GM18511 (cell line): Measurements from ENCODE around the gene UTP11.
"Not testable (repeated sequence)": the region's sequence is repeated elsewhere in the genome, so short reads cannot be mapped to it uniquely, and the experiment has no call there.

Experiments
- ATAC-seq: cut with Tn5 transposase; IDR thresholded peaks from one replicate; pipeline ENCODE4 v1.9.1; 2021; ENCODE audit warnings: mild to moderate bottlenecking, moderate library complexity; ENCODE audit not compliant: unreplicated experiment

Gene UTP11

DNA sequence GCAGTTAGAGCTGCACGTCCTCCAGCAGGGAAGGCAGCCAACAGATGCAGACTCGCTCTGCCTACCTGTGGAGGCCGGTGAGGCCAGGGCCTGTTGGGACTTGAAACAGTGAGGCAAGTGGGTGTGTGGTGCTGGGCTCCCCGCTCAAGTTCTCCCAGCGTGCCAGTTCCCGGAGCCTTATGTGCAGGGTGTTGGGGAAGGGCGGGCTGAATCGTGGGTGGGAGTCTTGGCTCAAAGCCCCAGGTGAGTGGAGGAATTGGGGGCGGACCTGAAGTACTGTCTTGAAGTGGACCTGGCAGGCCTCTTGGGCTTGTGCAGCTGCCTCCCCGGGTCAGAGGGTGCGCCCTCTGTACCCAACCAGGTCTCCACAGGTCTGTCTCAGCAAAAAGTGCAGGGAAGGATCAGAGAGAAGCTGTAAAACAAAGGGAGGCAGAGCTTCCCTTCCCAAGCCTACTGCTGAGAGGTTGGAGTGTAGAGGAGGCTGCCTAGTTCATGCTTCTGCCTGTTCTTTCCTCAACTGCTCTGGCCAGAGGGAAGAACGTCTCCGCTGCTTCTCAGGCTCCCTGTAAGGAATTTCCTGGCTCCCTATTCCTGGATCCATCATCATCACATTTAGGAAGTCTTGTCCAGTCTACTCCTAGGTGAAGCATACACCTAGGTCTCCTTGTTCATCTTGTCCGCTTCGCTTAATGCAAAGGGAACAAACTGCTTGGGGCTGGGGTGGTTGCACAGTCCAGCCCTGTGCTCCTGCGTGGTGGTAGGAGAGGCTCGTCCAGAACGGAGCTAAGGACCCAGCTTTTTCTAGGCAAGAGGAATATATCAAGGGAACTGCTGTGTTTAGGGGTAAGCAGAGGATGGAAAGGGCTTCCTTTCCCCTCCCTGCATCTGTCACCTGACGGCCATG is 14.9 kb downstream of the UTP11 start:
- no peak for ATAC-seq

DNA sequence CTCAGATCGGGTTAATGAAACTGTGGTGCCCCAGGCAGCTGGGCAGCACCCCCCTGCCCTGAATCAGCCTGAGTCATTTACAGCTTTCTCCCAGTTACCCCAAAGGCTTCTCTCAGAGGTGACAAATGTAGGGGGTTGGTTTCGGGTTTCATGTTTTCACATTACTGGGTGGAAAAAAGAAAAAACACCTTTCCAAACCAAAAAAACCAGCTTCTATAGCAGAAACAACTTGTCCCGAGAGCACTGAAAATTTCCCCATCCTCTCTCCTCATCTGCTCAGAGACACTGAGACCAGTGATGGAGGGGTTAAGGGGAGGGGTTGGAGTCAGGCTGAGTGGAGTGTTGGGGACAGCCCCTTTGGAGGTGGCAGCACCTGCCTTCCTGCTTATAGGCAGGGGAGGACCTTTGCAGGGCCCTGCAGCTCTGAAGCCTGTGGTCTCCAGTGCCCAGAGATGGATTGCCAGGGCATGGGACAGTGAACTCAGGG is 15.6 kb downstream of the UTP11 start:
- peak; percentile 81 for ATAC-seq

DNA sequence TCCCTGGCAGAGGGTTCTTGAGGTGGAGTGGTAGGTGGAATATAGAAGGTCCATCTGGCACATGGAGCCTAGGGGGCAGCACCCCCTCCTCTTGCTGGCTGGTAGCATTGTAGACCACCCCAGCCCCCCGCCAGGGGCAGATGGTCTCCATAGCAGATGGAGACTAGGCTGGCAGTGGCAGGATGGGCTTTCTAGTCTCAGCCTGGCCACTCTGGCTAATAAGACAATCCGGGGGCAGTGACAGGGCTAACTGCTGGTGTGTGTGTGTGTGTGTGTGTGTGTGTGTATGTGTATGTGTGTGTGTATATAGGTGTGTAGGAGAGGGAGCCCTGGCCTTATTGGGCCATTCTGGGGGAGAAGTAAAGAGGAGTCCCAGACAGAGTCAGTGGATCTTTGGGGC is 16.1 kb downstream of the UTP11 start:
- ATAC-seq: no peak

DNA sequence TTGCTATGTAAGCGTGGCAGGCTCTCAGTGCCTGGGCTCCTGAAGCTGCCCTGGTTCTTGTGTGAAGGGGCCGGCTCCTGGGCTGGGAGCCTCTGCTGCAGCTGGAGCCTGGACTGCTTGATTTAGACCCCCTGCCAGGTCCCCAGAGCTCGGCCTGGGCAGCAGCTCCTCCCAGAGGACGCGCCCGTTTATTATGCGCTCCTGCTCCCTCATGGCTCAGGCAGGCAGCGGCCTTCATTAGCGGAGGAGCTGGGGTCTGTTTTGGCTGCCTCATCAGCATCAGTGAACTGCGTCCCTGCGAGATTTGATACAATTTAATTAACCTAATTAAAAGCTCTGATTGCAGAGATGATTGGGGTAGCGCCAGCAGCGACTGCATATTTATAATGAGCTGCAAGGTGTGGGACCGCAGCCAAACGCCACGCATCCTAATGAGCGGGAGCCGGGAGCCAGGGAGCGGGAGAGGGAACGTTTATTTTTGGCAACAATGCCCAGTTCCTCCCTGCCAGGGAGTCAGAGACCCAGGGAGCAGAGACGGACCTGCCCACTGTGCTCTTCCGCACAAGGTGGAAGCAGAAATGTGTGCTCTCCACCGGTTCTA is 16.6 kb downstream of the UTP11 start:
- no peak for ATAC-seq

DNA sequence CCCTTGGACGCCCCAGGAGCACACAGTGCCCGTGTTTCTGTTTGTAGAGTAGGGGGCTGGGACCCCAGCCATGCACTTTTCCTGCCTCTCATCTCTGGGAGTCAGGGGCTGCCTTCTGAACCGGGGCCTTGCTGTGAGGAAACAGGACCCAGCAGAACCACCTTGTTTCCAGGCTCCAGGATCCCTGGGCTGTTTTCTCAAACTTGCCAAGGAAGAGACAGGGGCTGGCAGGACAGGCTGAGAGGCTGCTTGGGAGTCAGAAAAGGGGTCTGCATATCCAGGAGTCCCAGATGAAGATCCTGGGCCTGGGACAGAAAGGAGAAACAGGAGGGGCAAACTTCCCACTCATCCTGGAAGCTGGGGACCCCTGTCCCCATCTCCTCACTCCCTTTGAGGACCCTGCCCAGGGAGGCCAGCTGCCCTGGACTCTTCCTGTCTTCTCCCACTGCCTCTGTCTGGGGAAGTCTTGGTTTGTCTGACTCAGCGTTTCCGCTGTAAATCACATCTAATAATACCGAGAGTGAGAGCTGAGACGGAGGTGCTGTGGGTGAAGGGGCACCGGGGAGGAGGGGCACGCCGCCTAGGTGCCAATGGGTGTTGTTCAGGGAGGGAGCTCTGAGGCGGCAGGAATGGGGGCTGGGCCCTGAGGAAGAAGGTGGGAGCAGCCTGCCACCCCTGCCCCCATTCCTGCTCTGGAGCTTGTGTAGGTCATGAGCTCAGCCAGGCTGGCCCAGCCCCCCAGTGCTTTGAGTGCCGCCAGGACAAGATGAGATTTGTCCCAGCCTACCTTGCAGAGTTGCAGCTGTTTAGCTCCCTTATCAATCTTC is 17.4 kb downstream of the UTP11 start:
- peak; percentile 43 for ATAC-seq

DNA sequence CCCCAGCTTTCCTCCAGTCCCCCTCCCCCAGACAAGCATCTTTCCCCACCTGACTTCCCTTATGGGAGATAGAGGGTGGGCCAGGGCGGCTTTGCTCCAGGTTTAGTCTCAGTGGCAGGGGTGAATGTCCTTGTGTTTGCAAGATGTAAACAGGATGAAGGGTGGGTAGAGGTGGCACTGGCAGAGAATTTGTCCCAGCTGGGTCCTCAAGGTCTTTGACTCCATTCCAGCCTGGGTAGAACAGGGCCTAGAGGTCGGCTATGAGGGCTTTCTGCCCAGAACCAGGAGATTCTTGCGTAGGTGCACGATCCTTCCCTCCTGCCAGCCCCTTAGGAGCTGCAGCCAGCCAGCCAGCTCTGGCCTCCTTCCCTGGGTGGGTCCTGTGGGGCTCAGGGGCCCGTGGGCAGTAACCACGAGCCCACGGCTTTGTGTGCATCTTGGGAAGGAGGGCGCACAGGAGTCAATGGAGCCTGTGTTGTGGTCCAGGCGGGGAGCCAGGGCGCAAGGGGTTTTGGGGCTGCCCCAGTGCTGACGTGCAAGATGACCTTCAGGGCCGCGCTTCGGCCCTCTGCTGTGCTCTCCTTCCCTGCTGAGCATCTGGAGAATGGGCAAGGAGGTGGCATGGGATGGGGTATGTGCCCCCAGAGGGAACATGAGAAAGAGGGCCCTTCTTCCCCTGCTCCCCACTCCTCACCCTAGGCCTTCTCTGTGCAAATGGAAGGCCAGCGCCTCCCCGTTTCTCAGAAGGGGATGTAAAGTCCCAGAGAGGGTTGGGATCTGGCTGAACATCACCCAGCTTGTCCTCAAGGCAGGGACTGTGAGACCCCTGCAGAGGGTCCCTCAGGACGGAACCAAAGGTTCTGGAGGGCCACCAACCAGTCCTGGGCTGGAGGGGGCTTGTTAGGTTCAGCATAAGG is 18.3 kb downstream of the UTP11 start:
- no peak for ATAC-seq

DNA sequence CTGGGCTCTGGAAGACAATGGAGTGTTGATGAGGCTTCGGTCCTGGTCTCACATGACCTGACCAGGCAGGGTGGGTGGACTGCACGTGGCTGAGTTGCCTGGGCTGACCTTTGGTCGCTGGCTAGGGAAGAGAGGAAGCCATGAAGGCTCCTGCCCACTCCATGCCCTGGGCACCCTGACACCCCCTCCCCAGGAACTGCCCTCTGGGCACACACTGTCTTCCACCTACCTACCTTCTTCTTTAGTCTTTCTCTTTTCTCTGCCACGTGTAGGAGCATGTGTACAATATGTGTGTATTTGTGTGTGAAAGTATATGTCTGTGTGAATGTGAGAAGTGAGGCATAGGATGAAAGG is 19.0 kb downstream of the UTP11 start:
- ATAC-seq: no peak

DNA sequence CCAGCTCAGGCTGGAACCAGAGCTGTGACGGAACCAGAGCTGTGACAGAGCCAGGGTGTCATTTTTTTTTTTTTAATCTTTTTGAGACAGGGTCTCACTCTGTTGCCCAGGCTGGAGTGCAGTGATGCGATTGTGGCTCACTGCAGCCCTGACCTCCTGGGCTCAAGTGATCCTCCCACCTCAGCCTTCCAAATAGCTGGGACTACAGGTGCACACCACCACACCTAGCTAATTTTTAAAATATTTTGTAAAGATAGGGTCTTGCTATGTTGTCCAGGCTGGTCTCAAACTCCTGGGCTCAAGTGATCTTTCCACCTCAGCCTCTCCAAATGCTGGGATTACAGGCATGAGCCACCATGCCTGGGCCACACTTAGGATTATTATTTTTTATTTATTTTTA is 20.5 kb downstream of the UTP11 start:
- not testable (repeated sequence) for ATAC-seq

DNA sequence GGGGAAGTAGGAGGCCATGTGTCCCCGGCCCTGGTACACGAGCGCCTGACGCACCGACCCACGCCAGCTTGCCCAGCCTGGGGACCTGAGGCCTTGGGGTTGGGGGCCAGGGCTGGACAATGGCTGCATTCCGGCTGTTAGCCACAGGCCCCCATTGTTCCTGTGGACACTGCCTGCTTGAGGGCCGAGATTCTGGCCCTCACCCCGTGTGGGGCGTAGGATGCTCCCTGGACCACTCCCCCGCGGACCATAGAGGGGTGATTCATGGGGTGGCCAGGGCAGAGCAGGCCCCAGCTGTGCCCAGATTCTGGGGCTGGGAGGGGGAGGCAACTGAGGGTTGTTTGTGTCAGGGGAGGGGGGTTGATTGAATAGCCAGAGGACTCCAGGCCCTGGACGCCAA is 22.3 kb downstream of the UTP11 start:
- ATAC-seq: no peak

DNA sequence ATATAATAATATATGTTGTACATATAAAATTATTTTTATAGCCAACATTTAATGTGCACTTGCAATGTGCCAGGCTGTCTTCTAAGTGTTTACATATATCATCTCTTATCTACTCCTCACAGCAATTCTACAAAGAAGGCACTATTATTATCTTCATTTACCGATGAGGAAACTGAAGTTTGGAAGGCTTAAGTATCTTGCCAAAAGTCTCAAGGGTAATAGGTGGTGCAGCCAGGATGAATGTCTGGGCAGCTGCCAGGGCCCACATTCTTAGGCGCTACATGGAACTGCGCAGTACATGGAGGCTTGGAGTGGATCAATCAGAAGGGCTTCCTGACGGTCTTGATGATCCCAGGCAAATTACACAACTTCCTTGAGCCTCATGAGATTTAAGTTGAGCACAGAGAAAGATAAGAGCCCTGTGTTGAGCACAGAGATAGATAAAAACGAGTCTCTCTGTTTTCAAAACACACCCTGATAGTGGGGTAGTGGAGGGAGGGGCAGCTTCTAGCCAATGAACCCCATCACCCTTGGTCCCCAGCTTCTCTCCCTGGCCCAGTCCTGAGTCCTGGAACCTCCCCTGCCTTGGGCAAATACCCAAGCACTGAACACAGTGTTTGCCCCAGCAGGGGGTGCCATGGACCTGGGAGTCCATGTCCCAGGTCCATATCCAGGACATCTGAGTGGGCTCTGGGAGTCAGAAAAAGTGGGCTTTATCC is 24.8 kb downstream of the UTP11 start:
- no peak for ATAC-seq

DNA sequence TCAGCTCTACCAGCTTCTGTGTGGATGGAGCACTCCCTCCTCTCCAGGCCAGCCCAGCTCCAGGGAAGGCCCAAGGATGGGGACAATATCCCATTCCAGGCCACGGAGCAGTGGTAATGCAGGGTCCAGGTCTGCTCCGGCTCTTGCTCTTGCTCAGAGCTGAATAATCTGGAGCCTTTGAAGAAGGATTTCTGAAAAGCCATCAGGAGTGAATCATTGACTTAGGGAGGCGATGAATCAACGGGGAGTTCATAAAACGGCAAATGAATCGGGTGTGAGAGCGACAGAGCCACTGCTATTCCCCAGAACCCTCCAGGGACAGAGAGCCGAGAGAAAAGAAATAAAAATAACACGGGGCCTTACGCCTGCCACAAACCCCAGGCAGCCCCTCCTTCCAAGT is 26.3 kb downstream of the UTP11 start:
- ATAC-seq: no peak

DNA sequence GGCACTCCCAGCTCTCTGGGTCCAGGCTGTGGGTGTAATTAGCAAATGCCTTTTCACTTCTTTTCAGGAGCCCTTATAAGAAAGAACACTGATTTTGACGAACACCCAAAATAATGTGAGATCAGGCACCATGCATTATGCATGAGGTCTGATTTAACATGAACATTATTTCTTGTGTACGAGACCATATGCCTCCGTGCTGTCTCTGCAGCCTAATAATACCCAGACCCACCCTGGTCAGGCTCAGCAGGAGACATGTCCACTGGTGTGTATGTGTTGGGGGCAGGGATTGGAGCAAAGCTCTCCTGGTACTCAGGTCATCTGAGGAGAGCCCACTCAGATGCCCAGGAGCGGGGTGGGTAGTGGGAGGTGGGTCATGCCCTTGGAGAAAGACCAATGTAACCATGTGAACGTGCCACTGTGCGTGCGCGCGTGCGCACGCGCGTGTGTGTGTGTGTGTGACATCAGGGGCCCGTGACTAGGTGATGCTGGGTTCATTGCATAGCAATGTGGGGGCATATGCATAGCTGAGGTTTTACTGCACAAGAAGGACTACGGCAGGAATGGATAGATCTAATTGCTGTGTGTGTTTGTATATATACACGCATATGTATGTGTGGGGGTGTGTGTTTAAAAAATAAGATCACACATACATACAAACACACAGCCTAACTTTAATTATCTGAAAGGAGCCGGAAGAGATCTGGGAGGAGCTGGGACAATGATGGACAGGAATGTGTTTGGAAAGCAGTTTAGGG is 27.0 kb downstream of the UTP11 start:
- ATAC-seq: no peak

DNA sequence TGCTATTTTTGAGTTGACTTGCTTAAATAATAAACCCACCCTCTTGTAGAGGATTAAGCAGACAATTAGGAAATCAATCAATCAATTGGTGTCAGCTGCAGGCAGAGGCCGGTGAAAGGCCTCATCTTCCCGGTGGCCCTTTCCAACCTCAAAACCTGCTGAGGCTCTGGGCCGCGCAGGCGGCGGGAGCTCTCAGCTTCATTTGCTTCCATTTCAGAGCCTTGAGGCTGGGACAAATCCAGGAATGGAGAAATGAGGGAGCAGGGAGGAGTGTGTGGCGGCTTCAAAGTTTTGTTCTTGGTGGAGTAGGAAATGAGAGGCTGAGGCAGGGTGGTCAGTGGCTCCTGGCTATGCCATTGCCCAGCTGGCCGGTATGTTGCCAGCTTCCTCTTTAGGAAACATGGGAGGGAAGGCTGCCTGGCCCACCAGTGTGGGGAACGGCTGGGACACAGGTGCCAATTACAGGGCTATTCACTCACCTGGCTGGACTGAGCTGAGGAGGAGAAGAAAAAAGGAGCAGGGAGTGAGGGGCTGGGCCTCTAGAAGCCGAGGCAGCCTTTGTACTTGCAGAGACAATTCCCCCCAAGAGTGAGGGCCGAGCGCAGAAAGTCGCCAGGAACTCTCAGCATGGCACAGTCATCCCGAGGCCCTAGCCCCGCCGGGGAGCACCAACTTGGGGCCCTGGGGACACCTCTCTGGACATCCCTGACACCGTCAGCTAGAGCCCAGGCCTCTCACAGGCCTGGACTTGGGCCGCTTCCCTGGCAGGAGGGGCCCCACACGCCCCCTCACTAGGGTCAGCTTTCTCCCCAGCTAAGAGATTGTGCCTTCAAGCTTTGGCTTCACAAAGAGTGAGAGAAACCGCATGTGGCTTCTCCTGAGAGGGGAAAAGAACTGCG is 29.7 kb downstream of the UTP11 start:
- no peak for ATAC-seq

DNA sequence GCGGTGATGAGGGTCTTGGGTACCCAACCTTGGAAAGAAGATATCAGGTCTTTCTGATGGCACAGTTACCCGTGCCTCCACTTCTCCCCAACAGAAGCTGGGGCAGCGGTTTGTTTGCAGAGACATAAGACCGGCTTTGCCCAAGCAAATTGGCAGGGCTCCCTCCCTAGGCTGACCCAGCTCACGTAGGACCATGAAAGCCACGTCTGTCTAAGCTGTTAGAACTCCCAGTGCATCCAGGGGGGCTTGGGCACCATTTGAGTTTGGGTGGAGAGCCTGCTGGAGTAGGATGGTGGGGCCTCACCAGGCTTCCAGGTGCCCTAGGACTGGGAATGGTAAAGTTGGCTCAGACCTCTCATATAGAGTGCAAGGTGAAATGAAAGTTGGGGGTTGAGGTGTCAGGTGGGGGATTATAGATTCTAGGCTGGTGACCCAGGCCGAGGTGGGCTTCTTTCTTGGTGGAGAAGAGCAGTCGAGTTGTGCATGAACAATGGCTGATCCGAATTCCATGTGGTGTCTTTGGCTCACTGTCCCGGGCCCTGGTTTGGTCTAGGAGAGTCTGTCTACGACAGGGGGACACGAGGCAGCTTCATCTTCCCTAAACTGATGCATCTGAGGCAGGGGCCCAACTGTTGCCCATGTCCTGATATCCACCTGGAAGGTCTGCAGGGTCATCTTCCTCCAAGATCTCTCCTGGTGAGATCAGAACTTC is 30.7 kb downstream of the UTP11 start:
- ATAC-seq: no peak

DNA sequence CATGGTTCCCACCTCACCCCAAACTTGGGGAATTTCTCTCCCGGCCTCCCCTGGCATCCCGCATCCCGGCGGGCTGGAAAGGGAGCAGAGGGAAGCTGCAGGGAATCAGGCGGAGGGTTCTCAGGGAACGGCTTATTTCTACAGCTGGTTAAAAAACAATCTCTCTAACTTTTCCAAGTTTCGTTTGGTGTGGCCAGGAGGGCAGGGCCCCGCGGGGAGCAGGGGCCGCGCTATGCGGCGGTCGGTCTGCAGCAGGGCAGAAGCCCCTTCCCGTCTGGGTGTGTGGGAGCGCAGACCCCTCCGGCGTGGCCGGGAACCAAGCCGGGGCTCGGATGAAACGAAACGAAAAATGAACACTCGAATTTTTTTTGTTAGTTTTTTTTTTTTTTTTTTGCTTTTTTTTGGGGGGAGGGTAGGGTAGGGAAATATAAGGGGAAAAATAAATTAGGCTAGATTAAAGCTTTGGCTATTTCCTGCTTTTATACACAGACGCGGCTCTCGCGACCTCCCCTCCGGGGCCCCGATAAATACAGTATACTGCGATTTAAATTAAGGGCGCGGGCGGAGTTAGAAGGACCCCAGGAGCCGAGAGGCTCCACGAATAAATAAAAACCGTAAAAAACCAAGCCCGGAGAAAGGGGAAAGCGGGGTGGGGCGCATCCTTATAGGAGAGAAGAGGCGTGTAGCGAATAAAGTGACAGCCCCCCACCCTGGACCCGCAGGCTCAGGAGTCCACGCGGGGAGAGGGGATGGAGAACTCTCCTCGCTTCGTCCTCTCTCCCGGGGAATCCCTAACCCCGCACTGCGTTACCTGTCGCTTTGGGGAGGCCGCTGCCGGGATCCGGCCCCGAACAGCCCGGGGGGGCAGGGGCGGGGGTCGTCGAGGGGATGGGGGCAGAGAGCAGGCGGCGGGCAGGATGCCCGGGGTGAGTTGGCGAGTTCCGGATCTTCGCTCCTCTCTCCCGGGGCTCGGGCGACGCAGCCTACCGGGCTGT is 32.0 kb downstream of the UTP11 start:
- ATAC-seq: no peak
